OCI-LY3 (cell line): ENCODE measurements around the gene KIF5B.

Source experiments
- CTCF ChIP-seq: fragments of 200-600, 300-600 bp; sonication (generic); IDR thresholded peaks from 2 replicates; pipeline ENCODE4 v1.5.1; 2014; ENCODE audit warnings: antibody characterized with exemption, low read length, low read depth
- EZH2phosphoT487 ChIP-seq: fragments of 200-600 bp; shearing (Covaris generic); IDR thresholded peaks from 2 replicates; pipeline ENCODE4 v1.6.1; 2018; ENCODE audit warnings: antibody characterized with exemption, mixed run types, low read depth

- TF ChIP-seq CTCF = no peak
- no peak for TF ChIP-seq EZH2phosphoT487
Measured at GRCh38 chr10:32051926-32052325, 4.3 kb downstream of the KIF5B start.
